Measurements from ENCODE around the gene ADAM10.

DNA sequence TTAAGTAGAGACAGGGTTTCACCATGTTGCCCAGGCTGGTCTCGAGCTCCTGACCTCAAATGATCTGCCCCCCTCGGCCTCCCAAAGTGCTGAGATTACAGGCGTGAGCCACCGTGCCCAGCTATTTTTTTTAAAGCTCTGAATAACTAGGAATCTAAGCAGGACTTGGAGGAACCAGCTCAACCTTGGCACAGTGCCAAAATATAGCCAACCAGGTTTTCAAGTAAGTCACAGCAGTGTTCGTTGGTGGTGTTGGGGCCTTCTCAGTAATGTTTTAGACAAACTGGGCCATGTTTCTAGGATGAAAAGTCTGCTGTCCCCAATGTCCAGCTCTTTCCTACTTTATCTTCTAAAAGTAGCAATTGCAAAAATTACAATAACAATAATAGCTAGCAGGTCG, 6.4 kb upstream of the ADAM10 start:
- TF ChIP-seq, protein P1, sequence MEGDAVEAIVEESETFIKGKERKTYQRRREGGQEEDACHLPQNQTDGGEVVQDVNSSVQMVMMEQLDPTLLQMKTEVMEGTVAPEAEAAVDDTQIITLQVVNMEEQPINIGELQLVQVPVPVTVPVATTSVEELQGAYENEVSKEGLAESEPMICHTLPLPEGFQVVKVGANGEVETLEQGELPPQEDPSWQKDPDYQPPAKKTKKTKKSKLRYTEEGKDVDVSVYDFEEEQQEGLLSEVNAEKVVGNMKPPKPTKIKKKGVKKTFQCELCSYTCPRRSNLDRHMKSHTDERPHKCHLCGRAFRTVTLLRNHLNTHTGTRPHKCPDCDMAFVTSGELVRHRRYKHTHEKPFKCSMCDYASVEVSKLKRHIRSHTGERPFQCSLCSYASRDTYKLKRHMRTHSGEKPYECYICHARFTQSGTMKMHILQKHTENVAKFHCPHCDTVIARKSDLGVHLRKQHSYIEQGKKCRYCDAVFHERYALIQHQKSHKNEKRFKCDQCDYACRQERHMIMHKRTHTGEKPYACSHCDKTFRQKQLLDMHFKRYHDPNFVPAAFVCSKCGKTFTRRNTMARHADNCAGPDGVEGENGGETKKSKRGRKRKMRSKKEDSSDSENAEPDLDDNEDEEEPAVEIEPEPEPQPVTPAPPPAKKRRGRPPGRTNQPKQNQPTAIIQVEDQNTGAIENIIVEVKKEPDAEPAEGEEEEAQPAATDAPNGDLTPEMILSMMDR (IDR thresholded peaks at IDR 0.05) = no peak
- TF ChIP-seq EZH2 (IDR thresholded peaks at IDR 0.05; ENCODE audit: borderline replicate concordance, insufficient read depth, low read depth, low read length, poor library complexity, severe bottlenecking) = no peak
